KG1 (cell line): ENCODE data around the gene MAP4.
"Not testable (repeated sequence)": the region's sequence is repeated elsewhere in the genome, so short reads cannot be mapped to it uniquely, and the experiment has no call there.

ENCODE experiments used
- DNase-seq: peaks from one replicate; lab custom pipeline; 2025; lab: John Stamatoyannopoulos, UW

The MAP4 gene

DNA sequence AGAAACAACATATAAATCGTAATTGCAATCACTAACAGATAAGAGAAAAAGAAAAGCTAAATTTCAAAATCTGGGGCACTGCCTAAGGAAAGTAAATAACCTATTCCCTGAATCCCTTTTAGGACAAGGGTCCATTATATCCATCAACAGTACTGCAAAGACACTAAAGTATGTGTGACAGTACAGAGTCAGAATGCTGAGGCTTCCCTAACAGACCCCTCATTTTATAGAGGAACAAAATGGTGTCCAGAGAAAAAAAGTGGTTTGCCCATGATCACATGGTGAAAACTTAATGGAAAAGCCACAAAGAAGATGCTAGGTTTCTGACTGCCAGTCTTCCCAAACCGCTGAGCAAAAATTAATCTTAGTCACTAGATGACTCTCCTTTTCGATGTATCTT, 119.5 kb downstream of the MAP4 start:
- no peak for DNase-seq

DNA sequence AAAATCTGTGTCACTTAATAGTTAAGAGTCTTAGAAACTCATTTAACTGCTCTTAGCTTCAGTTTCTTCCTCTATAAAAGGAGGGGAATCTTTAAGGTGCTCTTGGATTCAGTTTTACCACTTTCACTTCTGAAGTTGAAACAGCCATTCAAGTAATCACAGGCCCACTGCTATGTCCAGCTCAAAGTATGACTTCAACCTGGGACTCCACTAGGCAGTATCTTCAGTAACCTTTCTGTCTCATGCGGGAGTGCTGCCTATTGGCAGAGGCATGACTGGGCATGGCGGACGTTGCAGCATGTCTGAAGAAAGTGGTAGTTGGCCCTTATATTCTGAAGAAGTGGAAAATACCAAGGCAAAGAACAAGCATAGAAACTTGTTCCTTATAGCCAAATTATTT, 121.0 kb downstream of the MAP4 start:
- DNase-seq = no peak

DNA sequence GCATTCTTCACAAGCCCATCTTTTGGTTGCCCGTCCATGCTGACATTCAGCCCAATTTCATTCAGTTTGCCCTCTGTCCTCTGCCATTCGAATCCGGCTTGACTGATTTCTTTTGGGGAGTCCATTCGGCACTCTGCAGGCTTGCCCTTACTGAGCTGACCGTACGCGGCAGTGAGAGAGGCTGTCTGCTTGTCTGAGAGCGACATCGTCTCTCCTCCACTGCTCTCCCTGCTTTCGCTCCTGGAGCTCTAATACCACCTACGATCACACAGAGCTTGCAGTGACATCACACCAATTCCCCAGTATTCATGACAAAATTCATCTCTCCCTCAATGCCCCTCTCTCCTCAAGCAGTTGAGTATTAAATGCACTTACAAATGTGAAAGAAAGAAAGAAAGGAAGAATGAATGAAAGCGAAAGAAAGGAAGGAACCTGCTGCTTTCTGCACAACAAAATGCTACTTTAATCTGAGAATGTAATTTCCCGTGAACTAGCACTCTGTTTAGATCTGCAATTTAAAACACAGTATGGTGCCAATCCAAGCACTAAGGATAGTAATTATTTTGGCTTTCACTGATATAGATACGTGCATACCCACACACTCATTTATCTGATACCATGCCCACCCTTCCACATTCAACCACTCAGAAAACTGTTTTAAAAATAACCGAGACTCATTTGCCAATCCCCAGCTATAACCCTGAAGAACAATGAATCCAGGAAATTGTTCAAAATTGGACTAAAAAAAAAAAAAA, 123.8 kb downstream of the MAP4 start:
- no peak for DNase-seq

DNA sequence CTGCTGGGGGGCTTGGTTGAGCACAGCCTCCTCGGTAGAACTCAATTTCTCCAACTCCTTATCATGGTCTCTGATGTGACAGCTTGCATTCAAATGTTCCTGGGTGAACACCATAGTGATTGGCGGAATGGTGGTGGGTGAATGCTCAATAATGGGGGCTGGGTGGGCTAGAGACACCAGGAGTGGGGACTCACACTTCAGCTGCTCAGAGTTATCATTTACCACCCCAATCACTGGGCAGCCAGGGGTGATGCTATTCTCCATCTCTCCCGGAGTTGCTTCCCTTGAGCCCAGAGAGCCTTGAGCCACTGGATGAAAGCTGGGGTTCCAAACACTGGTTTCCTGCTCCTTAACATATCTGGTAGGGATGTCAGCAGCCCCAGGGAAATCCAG, 124.6 kb downstream of the MAP4 start:
- no peak for DNase-seq

DNA sequence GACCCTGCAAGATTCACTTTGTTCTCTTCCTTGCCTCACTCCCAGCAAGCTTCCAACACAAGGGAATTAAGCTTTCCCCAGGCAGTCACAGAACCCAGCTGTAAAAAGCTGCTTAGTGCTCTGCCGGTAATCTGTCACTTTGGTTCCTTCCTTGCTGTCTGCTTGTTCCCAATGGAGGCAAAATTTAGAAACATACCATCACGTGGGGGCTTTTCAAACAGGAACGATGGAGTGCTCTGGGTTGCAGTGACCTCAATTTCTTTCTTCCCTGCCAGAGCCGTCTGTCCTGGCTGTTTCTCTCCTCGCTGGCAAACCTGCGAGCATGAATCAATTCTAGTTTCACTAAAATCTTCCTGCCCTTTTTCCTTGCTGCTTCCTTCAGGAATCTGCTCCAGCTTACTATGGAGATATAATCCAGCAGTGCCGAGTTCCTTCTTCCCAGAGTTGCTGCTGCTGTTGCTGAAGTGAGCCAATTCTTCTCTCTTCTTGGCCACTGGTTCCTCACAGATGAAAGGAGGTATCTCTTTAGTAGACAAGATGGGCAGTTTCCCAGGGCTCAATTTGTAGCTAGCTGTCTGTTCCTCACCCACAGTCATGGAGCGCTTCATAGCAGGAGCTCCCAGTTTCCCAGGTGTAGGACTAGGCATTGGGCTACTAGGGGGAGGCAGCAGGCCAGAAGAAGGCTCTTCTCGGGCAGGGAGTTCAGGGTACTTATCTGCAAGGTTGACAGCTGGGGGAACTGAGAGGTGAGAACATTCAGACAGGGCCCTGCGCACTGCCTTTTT, 125.2 kb downstream of the MAP4 start:
- no peak for DNase-seq

DNA sequence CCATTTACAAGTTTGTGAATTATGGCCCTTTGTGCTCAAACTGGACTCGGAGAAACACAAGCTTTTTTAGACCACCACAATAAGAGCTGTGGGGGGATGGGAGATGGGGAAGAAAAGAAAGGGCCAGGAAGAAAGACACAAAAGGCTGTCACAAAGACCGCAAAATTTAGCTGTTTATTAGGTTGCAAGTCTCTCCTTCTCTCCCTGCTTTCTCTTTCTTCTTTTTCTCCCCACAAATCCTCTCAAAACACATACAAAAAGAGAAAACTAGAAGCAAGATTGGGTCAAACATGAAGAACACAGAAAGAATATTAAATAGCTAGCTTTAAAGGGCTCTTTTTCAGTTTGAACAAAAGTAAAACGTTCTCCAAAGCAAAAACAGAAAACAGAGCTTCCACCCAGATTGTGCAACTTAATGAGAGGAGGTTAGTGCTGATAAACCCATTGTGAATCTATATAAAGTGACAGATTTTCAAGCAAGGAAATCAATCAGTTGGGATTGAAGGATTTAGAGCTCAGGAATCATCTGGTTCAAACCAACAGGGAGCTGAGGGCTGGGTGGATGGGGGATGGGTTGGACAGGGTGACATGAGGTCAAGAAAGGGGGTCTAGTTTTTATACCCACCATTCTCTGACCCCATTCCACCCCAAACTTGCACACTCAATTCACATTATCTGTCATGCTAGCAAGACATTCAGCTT, 125.9 kb downstream of the MAP4 start:
- DNase-seq = no peak

DNA sequence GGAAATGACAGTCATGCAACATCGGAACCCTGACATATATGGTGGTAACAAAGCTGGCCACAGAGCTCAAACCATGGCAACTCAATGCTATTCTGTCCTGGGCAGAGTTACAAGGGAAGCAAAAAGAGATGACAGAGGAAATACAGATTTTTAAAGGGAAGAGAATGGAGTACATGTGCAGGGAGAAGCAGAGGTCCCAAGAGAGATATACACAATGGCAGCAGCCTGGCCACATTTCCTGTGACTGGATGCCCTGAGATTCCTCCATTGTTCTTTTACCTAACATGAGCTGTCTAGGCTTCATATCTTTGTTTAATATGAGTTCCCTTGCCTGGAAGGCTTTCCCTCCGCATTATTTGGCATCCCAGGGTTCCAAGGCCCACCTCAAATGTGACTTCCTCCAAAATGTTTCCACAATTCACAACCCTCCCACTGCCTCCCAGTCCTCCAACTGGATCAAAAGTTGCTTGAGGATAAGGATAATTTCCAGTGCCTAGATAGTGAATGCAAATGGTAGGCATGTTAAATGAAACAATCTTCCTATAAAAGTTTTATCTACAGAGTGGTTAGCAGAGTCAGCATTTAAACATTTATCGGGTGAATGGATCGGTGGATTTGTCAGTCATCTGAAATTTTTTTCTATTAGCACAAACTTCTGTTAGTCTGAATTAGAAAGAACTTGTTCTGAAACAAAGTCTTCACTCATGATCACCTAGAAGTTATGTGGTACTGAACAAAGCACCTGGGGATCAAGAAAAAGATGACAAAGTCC, 127.0 kb downstream of the MAP4 start:
- no peak for DNase-seq

DNA sequence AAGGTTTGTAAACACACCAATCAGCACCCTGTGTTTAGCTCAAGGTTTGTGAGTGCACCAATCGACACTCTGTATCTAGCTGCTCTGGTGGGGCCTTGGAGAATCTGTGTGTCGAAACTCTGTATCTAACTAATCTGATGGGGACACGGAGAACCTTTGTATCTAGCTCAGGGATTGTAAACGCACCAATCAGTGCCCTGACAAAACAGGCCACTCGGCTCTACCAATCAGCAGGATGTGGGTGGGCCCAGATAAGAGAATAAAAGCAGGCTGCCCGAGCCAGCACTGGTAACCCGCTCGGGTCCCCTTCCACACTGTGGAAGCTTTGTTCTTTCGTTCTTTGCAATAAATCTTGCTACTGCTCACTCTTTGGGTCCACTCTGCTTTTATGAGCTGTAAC, 128.2 kb downstream of the MAP4 start:
- DNase-seq = not testable (repeated sequence)

DNA sequence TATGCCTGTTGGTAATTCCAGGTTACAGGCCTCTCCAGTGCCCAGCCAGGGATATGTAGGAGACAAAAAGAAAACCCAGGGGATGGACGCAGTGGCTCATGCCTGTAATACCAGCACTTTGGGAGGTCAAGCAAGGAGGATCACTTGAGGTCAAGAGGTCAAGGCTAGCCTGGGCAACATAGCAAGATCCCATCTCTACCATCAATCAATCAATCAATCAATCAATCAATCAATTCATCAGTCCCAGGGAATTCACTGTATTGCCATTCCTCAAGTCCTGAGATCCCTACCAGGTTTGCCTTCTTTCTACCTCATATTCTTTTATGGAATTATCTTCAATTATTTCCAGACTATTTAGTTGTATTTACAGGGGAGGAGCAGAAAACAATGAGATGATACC, 131.0 kb downstream of the MAP4 start:
- DNase-seq = no peak

DNA sequence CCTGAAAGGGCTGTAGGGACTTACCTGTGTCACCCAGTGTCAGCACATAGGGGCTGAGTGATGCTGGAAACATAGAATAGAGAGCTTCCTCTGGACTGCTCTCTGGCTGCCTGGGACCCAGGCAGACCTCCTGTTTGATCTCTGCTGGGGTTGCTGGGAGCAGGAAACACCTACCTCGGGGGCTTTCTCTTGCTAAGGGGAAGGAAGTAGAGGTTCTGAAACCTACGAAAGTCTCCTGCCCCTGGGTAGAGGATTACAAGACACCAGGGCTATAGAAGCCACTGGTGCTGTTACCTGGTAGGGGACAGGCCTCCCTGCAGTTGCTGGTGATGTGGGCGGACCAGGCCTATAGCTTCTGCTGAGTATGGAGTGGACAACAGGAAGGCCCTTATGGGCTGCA, 131.6 kb downstream of the MAP4 start:
- no peak for DNase-seq

DNA sequence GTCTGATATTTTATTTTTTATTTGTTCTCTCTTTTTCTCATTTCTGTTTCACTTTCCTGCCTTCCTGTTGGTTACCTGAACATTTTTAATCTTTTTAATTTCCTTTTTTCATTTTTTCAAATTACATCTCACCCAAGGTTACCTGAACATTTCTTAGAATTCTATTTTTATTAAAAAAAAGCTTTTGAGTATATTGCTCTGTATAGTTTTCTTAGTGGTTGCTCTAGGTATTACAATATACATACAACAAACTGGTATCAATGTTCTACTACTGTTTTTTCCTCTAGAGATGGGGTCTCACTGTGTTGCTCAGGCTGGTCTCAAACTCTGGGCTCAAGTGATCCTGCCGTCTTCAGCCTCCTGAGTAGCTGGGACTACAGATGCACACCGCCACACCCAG, 133.9 kb downstream of the MAP4 start:
- no peak for DNase-seq

DNA sequence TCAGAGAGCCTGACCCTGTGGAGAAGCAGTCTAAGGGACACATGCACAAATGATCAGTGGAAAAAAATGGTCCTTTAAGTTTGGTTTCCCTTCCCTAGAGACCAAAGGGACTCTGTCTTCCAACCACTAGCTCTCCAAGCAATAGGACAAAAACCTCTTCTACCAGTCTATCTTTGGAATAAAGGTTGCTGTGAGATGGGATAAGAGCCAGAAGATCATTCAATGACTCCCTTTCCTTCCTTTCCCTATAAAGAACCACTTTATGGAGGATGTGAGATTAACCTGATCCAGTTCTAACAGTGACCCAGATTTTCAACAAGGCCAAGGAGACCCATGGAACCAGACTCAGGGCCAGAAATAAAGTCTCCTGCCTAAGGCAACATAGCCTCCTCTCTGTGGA, 138.5 kb downstream of the MAP4 start:
- DNase-seq = no peak

DNA sequence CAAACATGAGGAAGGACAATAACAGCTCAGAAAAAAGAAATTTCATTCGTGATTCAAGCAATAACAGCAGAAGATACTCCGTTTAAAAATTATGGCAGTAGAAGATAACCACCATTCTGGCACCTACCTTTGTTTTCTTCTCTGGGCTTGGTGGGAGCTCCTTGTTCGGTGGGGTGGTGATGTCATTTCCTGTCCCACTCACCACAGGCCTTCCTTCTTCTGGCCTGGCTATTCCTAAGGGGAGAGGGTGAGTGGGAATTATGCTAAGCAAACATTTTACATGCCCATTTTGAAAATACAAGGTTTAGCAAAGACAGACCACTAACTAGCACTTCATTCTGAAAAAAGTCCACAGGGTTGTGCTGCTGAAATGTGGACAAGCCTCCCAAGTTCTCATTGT, 138.9 kb downstream of the MAP4 start:
- no peak for DNase-seq

DNA sequence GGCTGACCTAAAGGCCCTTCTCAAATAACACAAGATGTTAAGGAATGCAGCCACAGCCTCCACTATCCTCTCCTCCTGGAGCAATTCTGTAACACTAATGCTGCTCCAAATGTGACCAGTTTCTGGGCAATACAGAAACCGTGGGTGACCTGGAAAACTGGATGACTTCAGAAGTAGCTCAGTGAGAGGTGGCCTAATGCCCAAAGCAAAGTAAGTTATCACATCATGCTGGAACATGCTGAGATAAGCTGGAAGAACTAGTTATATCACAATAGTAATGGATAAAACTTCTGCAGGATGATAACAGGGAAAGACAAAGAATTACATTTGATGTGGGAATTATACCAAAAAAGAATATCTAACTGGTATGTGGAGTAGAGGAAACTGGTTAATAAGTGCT, 141.3 kb downstream of the MAP4 start:
- DNase-seq = no peak

DNA sequence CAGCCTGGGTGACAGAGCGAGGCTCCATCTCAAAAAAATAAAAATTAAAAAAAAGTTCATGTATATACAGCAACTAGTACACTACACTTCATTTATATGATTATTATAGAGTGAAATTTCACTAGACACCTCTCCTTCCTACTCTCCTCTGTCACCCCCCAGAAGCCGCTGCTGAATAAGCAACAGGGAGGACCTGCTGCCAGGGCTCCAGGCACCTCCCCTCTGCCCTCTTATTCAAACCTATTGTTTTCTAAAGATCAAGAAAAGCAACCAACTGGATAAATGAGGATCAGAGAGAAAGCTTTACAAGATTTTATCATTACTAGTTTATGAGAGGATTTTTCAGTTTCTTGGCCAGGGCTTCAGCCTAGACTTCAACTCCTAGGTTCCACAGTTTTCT, 141.8 kb downstream of the MAP4 start:
- no peak for DNase-seq

DNA sequence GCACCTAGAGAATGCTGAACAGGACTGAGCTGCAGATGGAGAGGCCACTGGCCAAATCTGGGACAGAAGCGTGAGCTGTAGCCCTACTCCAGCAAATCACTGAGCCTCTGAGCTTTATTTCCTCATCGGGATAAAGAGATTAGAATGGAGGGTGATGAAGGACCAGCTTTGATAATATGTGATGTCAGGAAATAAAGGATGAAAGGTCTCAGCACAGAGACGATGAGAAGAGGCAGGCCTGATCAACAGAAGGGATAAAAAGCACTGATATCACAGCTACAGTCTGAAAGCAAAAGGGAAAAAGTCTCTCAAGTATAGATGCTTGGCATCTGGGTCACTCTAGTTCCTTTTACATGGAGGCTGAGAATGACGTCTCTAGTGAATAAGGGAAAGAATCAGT, 143.3 kb downstream of the MAP4 start:
- no peak for DNase-seq

DNA sequence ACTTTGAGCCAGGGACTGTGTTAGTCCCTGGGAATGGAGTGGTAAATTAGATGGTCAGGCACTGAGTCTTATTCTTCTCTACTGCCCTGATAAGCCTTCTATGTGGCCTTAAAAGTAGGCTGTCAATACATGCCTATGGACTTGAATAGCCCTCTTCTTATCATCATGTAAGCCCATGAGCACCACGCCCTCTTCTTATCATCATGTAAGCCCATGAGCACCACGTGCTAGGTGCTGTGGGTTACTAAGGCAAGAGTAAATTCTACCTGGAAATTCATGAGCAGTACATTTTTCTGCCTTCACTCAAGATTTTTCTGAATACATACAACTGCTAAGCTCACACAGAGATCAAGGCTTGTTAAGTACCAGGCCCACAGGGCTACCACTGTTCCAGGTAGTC, 144.8 kb downstream of the MAP4 start:
- DNase-seq = no peak

DNA sequence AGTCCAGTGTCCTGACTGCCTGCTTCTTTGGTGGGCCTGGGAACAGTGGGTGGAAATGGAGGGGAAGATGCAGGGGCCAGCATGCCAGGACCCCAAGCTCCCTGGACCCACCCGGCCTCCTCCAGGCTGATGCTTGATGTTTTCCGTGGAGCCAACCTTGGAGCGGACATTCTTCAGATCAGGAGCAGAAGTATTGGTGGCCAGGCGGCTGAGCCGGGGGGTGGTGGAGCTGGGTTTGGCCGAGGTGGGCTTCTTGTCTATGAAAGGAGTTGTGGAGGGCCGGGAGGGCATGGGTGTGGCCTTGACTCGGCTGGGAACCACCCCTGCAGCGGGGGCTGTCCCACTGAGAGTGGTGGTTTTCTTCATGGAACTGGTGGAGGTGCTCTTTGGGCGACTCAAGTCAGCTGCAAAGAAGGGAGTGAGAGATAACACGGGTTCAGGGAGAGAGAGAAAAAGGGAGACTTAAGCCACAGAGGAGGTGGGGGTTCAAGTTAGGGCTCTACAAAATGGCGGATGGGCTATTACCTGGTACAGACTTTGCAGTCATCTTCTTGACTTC, 145.4 kb downstream of the MAP4 start:
- no peak for DNase-seq

DNA sequence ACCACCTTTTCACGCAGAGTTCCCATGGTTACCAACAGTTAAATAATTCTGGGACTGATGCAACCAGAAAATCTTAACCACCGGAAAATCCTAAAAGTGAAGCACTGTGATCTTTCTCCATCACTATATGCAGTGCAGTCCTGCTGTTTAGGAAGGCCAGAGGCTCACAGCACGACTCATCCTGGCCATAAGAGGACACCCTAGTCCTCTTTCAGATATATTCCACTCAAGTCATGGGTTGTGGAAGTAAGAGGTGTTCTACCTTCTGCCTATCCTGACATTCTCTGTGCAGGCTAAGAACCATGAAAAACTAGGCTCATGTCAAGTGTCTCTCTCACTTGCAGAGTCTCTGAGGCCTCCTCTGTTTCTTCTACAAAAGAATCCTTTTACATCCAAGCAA, 146.1 kb downstream of the MAP4 start:
- DNase-seq = no peak

DNA sequence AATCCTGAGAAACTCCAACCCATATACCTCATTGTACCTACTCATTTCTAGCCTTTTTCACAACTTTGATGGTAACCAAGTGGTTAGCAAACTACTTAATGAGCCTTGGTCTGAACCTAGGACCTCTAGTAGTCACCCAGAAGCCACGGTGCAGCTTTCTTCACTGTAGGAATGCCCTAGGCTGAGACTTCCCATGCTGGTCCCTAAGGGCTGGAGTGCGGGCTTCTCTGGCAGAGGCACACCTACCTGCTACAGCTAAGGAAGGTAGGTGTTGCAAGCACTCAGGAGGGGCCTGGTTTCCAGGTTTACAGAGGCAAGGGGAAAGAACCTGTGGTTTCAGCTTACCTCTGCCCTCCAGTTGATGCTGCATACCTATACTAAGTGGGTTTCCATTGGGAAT, 147.9 kb downstream of the MAP4 start:
- no peak for DNase-seq

DNA sequence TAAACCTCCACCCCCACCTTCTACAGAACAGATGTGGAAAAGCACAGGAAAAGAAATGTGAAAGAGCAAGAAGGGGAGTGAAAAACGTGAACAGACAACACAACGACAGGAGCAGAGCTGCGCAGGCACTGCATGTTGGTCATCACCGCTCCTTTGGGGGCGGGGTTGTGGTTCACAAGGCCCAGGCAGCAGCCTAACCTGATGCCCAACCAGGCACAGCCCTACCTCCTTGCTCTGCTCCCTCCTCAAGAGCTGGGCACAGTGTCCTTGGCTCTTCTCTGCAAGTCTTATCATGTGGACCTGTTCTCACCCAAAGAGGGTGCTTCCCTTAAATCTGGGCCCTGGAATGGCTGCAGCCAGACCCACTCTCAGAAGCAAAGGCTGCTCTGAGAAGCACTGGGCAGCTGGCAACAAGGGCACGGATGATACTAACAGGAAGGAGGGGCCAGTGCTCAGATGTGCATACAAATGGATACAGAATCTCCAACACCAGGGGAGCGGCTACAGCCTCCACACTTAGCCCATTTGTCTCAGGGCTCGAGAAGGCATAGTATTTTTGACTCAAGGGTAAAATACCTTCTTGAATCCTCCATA, 148.7 kb downstream of the MAP4 start:
- DNase-seq = no peak

DNA sequence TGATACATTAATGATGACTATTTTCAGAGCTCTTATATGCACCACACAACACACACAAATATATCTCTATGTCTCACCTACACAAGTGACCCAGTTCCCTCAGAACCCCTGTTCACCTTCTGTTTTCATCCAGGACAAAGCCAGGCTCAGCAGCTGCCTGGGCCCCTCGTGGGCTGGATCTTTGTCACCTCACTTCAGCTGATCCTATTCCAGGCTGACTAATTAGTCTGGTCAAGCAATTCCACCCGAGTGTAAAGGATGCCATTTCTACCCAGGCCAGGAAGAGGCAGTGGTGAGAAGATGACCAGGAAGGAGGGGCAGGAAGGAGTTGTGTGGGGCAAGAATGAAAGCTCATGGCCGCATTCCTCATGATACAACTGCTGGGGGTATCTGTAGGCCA, 151.0 kb downstream of the MAP4 start:
- DNase-seq = no peak
